GM19395 (cell line): Measurements from ENCODE around the gene ERC2.
A peak's percentile ranks its signal among the peaks of the same experiment; 100 is the strongest.

Source experiments
- ATAC-seq: cut with Tn5 transposase; IDR thresholded peaks from one replicate; pipeline ENCODE4 v1.9.1; 2021; ENCODE audit warnings: mild to moderate bottlenecking, moderate library complexity; ENCODE audit not compliant: unreplicated experiment

The ERC2 gene

GRCh38 chr3:55636300-55637195 lies 831.7 kb downstream of the ERC2 start:
- no peak for ATAC-seq

- no peak for ATAC-seq
Measured at GRCh38 chr3:55634345-55634744, 833.9 kb downstream of the ERC2 start.

GRCh38 chr3:55633333-55633732 lies 834.9 kb downstream of the ERC2 start:
- ATAC-seq: no peak

GRCh38 chr3:55631766-55632331 lies 836.4 kb downstream of the ERC2 start:
- no peak for ATAC-seq

GRCh38 chr3:55630921-55631299 lies 837.4 kb downstream of the ERC2 start:
- no peak for ATAC-seq

GRCh38 chr3:55630280-55630920 lies 837.9 kb downstream of the ERC2 start:
- no peak for ATAC-seq

GRCh38 chr3:55629432-55629831 lies 838.8 kb downstream of the ERC2 start:
- ATAC-seq: no peak

GRCh38 chr3:55626279-55626665 lies 842.0 kb downstream of the ERC2 start:
- no peak for ATAC-seq

GRCh38 chr3:55624238-55624637 lies 844.0 kb downstream of the ERC2 start:
- ATAC-seq: no peak

GRCh38 chr3:55623786-55624185 lies 844.5 kb downstream of the ERC2 start:
- ATAC-seq: no peak

- ATAC-seq: no peak
Measured at GRCh38 chr3:55622733-55623132, 845.5 kb downstream of the ERC2 start.

GRCh38 chr3:55622116-55622515 lies 846.2 kb downstream of the ERC2 start:
- ATAC-seq: no peak

GRCh38 chr3:55621648-55622047 lies 846.6 kb downstream of the ERC2 start:
- no peak for ATAC-seq

GRCh38 chr3:55621026-55621422 lies 847.2 kb downstream of the ERC2 start:
- ATAC-seq: no peak

GRCh38 chr3:55620351-55621025 lies 847.8 kb downstream of the ERC2 start:
- ATAC-seq: peak; percentile 69

- ATAC-seq: no peak
Measured at GRCh38 chr3:55619046-55619808, 849.0 kb downstream of the ERC2 start.

- ATAC-seq: no peak
Measured at GRCh38 chr3:55617385-55617784, 850.9 kb downstream of the ERC2 start.

GRCh38 chr3:55616803-55617202 lies 851.5 kb downstream of the ERC2 start:
- ATAC-seq: no peak

GRCh38 chr3:55615694-55616295 lies 852.5 kb downstream of the ERC2 start:
- no peak for ATAC-seq

- no peak for ATAC-seq
Measured at GRCh38 chr3:55615039-55615693, 853.1 kb downstream of the ERC2 start.
